Esophagus muscularis mucosa (tissue), 3 donors: ENCODE measurements around the gene NECTIN4.

ENCODE experiments used
- POLR2A ChIP-seq: fragments of 450-650 bp; IDR thresholded peaks from one replicate; pipeline ENCODE4 v1.6.1; 2017; ENCODE audit warnings: antibody characterized with exemption, moderate library complexity, mild to moderate bottlenecking, low read depth
- TF ChIP-seq, protein P1 (sequence below), 3 experiments: fragments of 200-600 bp in 2 of 3; fragments of 450-650 bp in 1 of 3; sonication (generic) in 2 of 3; IDR thresholded peaks; one replicate each; pipeline ENCODE4 v1.5.1; 2017 to 2019; ENCODE audit warnings: antibody characterized with exemption in 3 of 3, mild to moderate bottlenecking in 2 of 3, moderate library complexity in 1 of 3

DNA sequence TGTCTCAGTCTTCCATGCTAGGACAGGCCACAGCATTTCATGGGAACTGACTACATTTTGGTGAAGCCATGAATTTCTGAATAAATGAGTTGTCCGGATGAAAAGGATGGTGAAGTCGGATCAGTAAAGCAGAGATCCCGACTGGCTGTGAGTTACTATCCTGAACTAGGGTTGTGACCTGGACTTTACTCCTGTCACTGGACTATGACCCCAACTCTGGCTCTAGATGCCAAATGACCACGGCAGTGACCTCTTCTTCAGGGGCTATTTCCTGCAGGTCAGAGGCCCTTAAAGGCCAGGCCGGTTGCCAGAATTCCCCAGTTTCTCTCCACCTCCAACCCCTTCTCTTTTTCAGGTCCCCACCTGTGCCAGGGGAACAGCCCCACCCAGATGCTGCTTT, 1.7 kb upstream of the NECTIN4 start:
- TF ChIP-seq, protein P1, sequence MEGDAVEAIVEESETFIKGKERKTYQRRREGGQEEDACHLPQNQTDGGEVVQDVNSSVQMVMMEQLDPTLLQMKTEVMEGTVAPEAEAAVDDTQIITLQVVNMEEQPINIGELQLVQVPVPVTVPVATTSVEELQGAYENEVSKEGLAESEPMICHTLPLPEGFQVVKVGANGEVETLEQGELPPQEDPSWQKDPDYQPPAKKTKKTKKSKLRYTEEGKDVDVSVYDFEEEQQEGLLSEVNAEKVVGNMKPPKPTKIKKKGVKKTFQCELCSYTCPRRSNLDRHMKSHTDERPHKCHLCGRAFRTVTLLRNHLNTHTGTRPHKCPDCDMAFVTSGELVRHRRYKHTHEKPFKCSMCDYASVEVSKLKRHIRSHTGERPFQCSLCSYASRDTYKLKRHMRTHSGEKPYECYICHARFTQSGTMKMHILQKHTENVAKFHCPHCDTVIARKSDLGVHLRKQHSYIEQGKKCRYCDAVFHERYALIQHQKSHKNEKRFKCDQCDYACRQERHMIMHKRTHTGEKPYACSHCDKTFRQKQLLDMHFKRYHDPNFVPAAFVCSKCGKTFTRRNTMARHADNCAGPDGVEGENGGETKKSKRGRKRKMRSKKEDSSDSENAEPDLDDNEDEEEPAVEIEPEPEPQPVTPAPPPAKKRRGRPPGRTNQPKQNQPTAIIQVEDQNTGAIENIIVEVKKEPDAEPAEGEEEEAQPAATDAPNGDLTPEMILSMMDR (IDR thresholded peaks at IDR 0.05): no peak
- TF ChIP-seq POLR2A: no peak
